Stimulated activated CD8-positive, alpha-beta memory T cell treated with anti-CD3 and anti-CD28 coated beads, Interleukin-7, amount 100 ng/mL, for 1 hour (primary cell): ENCODE results near the gene KANSL1.
"Not testable (repeated sequence)": the region's sequence is repeated elsewhere in the genome, so short reads cannot be mapped to it uniquely, and the experiment has no call there.

Experiments used
- DNase-seq, 2 donors: peaks; one replicate each; pipeline ENCODE4 v3.0.0-alpha.2; 2020; ENCODE audit warnings: low read depth in 2 of 2

KANSL1 gene

GRCh38 chr17:46138473-46138872, 54.8 kb downstream of the KANSL1 start:
- DNase-seq: no peak

- DNase-seq: no peak
These were observed 56.4 kb downstream of the KANSL1 start for GRCh38 chr17:46136820-46137219.

- no peak for DNase-seq
These were observed 57.2 kb downstream of the KANSL1 start for GRCh38 chr17:46135879-46136563.

GRCh38 chr17:46135126-46135812, 58.0 kb downstream of the KANSL1 start:
- DNase-seq: no peak

GRCh38 chr17:46129302-46129701, 63.9 kb downstream of the KANSL1 start:
- DNase-seq: no peak

DNA sequence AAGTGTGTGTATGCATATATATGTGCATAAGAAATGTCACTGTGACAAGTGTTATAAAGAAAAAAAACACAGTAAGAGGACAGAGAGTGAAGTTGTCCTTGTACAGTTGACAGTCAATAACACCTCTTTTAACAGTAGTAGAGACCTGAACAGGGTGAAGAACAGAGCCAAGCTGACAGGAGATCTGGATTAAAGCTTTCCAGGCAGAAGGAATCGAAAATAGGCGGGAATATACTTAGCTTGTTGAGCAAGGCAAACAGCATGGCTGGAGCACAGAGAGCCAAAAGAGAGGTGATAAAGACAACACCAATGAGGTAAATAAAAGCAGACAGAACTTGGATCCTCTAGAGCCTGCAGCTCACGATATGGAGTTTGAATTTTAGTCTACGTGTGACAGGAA, 64.8 kb downstream of the KANSL1 start:
- no peak for DNase-seq

DNA sequence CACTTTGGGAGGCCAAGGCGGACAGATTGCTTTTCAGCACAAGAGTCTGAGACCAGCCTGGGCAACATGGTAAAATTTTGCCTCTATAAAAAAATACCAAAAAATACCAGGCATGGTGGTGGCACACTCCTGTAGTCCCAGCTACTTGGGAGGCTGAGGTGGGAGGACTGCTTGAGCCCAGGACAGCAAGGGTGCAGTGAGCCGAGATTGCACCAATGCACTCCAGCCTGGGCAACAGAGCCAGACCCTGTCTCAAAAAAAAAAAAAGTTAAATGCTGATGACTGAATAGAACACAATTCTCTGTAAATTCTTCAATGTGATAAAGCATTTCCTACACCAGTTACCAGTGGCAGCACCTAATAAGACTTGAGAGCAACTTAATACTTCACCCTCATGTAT, 65.7 kb downstream of the KANSL1 start:
- no peak for DNase-seq

DNA sequence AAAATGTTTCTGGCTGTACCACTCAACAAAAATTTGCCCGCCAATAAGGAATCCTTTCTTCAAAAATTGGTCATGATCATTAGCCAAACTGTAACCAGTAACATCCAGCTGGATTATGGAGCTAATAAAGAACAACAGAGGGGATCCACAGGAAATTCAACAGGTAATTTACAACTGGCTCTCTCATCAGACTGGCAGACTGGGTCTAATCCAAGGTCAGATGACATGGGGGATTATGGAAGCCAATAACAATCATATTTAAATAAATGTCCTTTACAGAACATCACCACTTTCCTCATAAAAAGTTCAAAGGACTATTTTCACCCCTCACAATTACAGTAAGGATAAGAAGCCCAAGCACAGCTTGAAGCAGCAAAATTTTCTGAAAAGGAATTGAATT, 66.4 kb downstream of the KANSL1 start:
- DNase-seq: no peak

- DNase-seq: no peak
These were observed 67.4 kb downstream of the KANSL1 start for GRCh38 chr17:46125831-46126230.

GRCh38 chr17:46124695-46125592, 68.3 kb downstream of the KANSL1 start:
- DNase-seq: no peak

DNA sequence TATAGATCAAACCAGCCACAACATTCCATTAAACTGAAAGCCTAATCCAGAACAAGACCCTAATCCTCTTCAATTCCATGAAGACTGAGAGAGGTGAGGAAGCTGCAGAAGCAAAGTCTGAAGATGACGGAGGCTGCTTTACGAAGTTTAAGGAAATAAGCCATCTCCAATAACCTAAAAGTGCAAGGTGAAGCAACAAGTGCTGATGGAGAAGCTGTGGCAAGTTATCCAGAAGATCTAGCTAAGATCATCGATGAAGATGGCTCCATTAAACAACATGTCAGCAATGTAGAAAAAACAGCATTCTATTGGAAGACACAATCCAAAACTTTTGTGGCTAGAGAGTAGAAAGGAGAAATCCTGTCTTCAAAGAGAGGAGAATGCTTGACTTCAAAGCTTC, 69.6 kb downstream of the KANSL1 start:
- DNase-seq: no peak

GRCh38 chr17:46122486-46122871, 70.8 kb downstream of the KANSL1 start:
- DNase-seq: no peak

- DNase-seq: no peak
These were observed 71.3 kb downstream of the KANSL1 start for GRCh38 chr17:46121841-46122485.

- no peak for DNase-seq
These were observed 72.0 kb downstream of the KANSL1 start for GRCh38 chr17:46121165-46121764.

DNA sequence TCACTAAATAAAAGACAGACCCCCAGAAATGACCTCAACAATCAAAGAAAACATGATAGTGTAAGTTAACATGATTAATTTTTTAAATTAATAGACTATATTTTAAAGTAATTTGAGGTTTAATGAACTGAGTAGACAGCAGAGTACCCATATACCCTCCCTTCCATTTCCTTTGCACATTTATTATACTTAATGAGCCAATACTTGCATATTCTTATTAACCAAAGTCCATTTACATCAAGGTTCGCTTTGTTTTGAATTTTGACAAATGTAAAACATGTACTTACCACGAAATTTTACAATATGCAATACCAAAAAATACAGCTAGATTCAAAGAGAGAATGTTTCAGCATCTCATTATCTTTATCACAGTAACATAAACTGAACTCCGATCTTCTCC, 72.7 kb downstream of the KANSL1 start:
- no peak for DNase-seq

DNA sequence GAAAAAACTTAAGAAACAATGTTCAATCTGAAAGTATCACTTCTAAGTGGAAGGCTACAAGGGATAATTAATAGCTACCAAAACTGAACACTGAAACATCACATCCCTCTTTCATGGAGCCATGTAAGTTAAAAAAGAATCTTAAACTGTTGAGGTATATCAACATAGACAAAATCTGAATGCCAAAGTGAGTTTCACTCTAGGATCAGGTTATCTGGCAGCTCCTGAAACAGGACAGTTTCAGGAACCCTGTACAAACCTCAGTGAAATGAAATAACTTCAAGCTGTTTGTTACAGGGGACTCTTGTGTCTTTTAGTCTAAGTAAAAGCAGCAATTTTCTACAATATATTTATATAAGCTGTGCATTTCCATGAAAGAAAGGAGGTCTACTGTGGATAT, 73.2 kb downstream of the KANSL1 start:
- no peak for DNase-seq

- DNase-seq: no peak
These were observed 74.3 kb downstream of the KANSL1 start for GRCh38 chr17:46118964-46119363.

GRCh38 chr17:46117850-46118696, 75.2 kb downstream of the KANSL1 start:
- no peak for DNase-seq

GRCh38 chr17:46117117-46117516, 76.1 kb downstream of the KANSL1 start:
- DNase-seq: no peak

- DNase-seq: no peak
These were observed 77.5 kb downstream of the KANSL1 start for GRCh38 chr17:46115699-46116098.

GRCh38 chr17:46111236-46111635, 82.0 kb downstream of the KANSL1 start:
- DNase-seq: not testable (repeated sequence)
